H9 (cell line): ENCODE measurements around the gene NHERF2. TPM values are rescaled to one million over a fixed set of nuclear protein-coding genes. Genes with fewer than 3 reads are reported as not detected.

Source experiments
- DNase-seq: peaks from one replicate; pipeline ENCODE4 v3.0.0-alpha.2; 2017
- H2AFZ ChIP-seq: one replicate; pipeline ENCODE4 v1.6.1; 2013; ENCODE audit warnings: mild to moderate bottlenecking, low read length, control low read depth, moderate library complexity
- H2AK5ac ChIP-seq: 2 replicates; pipeline ENCODE4 v1.6.1; 2013; ENCODE audit warnings: low read length, control low read depth, mixed read lengths; ENCODE audit not compliant: insufficient read length
- H2BK120ac ChIP-seq: one replicate; pipeline ENCODE4 v1.6.1; 2013; ENCODE audit warnings: low read depth, mild to moderate bottlenecking, low read length, control low read depth, inconsistent platforms; ENCODE audit not compliant: poor library complexity, severe bottlenecking
- H2BK12ac ChIP-seq: 2 replicates; pipeline ENCODE4 v1.6.1; 2013; ENCODE audit warnings: low read length, control low read depth, mixed read lengths, low read depth; ENCODE audit not compliant: insufficient read length
- H2BK15ac ChIP-seq: 2 replicates; pipeline ENCODE4 v1.6.1; 2013; ENCODE audit warnings: low read depth, low read length, control low read depth
- H2BK20ac ChIP-seq: one replicate; pipeline ENCODE4 v1.6.1; 2013; ENCODE audit warnings: low read depth, mild to moderate bottlenecking, low read length, control low read depth, inconsistent platforms; ENCODE audit not compliant: poor library complexity, severe bottlenecking
- H2BK5ac ChIP-seq: 2 replicates; pipeline ENCODE4 v1.6.1; 2013; ENCODE audit warnings: low read length, control low read depth, mixed read lengths; ENCODE audit not compliant: insufficient read length
- H3K14ac ChIP-seq: 2 replicates; pipeline ENCODE4 v1.6.1; 2013; ENCODE audit warnings: low read length, control low read depth; ENCODE audit not compliant: insufficient read depth
- H3K18ac ChIP-seq: 2 replicates; pipeline ENCODE4 v1.6.1; 2013; ENCODE audit warnings: low read depth, mild to moderate bottlenecking, mixed read lengths, low read length, control low read depth; ENCODE audit not compliant: insufficient read length
- H3K23ac ChIP-seq: 2 replicates; pipeline ENCODE4 v1.6.1; 2013; ENCODE audit warnings: low read length, control low read depth, mixed read lengths, low read depth; ENCODE audit not compliant: insufficient read length
- H3K23me2 ChIP-seq: 2 replicates; pipeline ENCODE4 v1.6.1; 2013; ENCODE audit warnings: low read depth, mild to moderate bottlenecking, mixed read lengths, low read length, control low read depth; ENCODE audit not compliant: insufficient read length, poor library complexity, severe bottlenecking
- H3K27ac ChIP-seq: 2 replicates; pipeline ENCODE4 v1.5.1; 2013; ENCODE audit warnings: low read length, control low read depth, mixed read lengths, low read depth; ENCODE audit not compliant: insufficient read length
- H3K27me3 ChIP-seq: 2 replicates; pipeline ENCODE4 v1.6.1; 2013; ENCODE audit warnings: low read length, control low read depth, inconsistent platforms; ENCODE audit not compliant: insufficient read depth
- H3K4ac ChIP-seq: 2 replicates; pipeline ENCODE4 v1.6.1; 2013; ENCODE audit warnings: low read depth, mild to moderate bottlenecking, control low read depth, inconsistent platforms, low read length, moderate library complexity
- H3K4me1 ChIP-seq: 2 replicates; pipeline ENCODE4 v1.6.1; 2013; ENCODE audit warnings: low read length, control low read depth, inconsistent platforms; ENCODE audit not compliant: insufficient read depth
- H3K4me2 ChIP-seq: 2 replicates; pipeline ENCODE4 v1.6.1; 2013; ENCODE audit warnings: low read length, control low read depth, mixed read lengths; ENCODE audit not compliant: insufficient read length, insufficient read depth
- H3K56ac ChIP-seq: 2 replicates; pipeline ENCODE4 v1.6.1; 2013; ENCODE audit warnings: low read depth, mild to moderate bottlenecking, mixed read lengths, low read length, control low read depth; ENCODE audit not compliant: insufficient read length
- H3K79me1 ChIP-seq: 2 replicates; pipeline ENCODE4 v1.6.1; 2013; ENCODE audit warnings: low read depth, mild to moderate bottlenecking, moderate library complexity, low read length, control low read depth, inconsistent platforms; ENCODE audit not compliant: insufficient read depth, poor library complexity, severe bottlenecking
- H3K79me2 ChIP-seq: 2 replicates; pipeline ENCODE4 v1.6.1; 2013; ENCODE audit warnings: low read length, control low read depth, inconsistent platforms; ENCODE audit not compliant: insufficient read depth
- H3K9ac ChIP-seq: 2 replicates; pipeline ENCODE4 v1.6.1; 2013; ENCODE audit warnings: low read length, control low read depth, mixed read lengths; ENCODE audit not compliant: insufficient read length; ENCODE audit errors: extremely low read depth
- H3K9me3 ChIP-seq: one replicate; pipeline ENCODE4 v1.6.1; 2013; ENCODE audit warnings: low read depth, low read length, inconsistent platforms; ENCODE audit not compliant: control insufficient read depth
- H3T11ph ChIP-seq: one replicate; pipeline ENCODE4 v1.6.1; 2013; ENCODE audit warnings: mild to moderate bottlenecking, low read length, control low read depth, inconsistent platforms
- H4K20me1 ChIP-seq: one replicate; pipeline ENCODE4 v1.6.1; 2013; ENCODE audit not compliant: control insufficient read depth, insufficient read length, insufficient read depth
- H4K5ac ChIP-seq: 2 replicates; pipeline ENCODE4 v1.6.1; 2013; ENCODE audit warnings: low read depth, mild to moderate bottlenecking, mixed read lengths, low read length, control low read depth; ENCODE audit not compliant: insufficient read length
- H4K8ac ChIP-seq: replicated peaks from 2 replicates; pipeline ENCODE4 v1.6.1; 2013; ENCODE audit warnings: low read length, control low read depth, mixed read lengths, low read depth; ENCODE audit not compliant: insufficient read length
- H4K91ac ChIP-seq: 2 replicates; pipeline ENCODE4 v1.6.1; 2013; ENCODE audit warnings: low read depth, mild to moderate bottlenecking, moderate library complexity, mixed read lengths, low read length, control low read depth; ENCODE audit not compliant: insufficient read length
- H3K27ac Mint-ChIP-seq, 3 experiments: 2 replicates in 2 of 3; 3 replicates in 1 of 3; pipeline ENCODE4 v1.8.0; 2020 to 2021; ENCODE audit warnings: mixed read lengths in 3 of 3, mild to moderate bottlenecking in 1 of 3, moderate library complexity in 1 of 3
- H3K27me3 Mint-ChIP-seq: 2 replicates; pipeline ENCODE4 v1.8.0; 2021; ENCODE audit warnings: low read depth, mild to moderate bottlenecking, moderate library complexity, mixed read lengths
- H3K36me3 Mint-ChIP-seq, 3 experiments: 2 replicates in 2 of 3; 3 replicates in 1 of 3; pipeline ENCODE4 v1.8.0; 2020 to 2021; ENCODE audit warnings: low read depth in 3 of 3, mixed read lengths in 3 of 3; ENCODE audit not compliant: insufficient read depth in 1 of 3
- H3K4me1 Mint-ChIP-seq, 2 experiments: 2 replicates each; pipeline ENCODE4 v1.8.0; 2020; ENCODE audit warnings: mixed read lengths in 2 of 2
- H3K4me3 Mint-ChIP-seq, 2 experiments: 2 replicates in 1 of 2; 3 replicates in 1 of 2; pipeline ENCODE4 v1.8.0; 2020 to 2021; ENCODE audit warnings: mild to moderate bottlenecking in 2 of 2, mixed read lengths in 2 of 2, moderate library complexity in 1 of 2
- H3K9me3 Mint-ChIP-seq, 2 experiments: 2 replicates in 1 of 2; 3 replicates in 1 of 2; pipeline ENCODE4 v1.8.0; 2020; ENCODE audit warnings: mild to moderate bottlenecking in 2 of 2, mixed read lengths in 2 of 2, moderate library complexity in 1 of 2
- WGBS: extraction: QIAGEN DNeasy Blood & Tissue Kit; methylation state at CpG from one replicate; pipeline ENCODE4 v1.1.7; 2013; ENCODE audit warnings: missing lambda C conversion rate, low lambda C conversion rate, mixed read lengths; ENCODE audit not compliant: insufficient read length; ENCODE audit errors: extremely low coverage; 5-methylcytosine and 5-hydroxymethylcytosine counted together
- total RNA-seq: library from RNA; stranded (reverse); gene quantifications from 2 replicates; pipeline ENCODE4 v1.2.1, GENCODE V29; 2021
- TF ChIP-seq, protein P1 (sequence below): fragments of 200-600 bp; sonication (generic); conservative IDR thresholded peaks from 3 replicates; pipeline ENCODE4 v1.8.0; 2021; ENCODE audit warnings: antibody characterized with exemption, mild to moderate bottlenecking

NHERF2 gene
- total RNA-seq, 1 experiment from 2014 or later: 15.3 TPM

- Histone ChIP-seq H3K27me3 (peaks cover 14% of the 10 kb centered on the region; the same call in 1 of the 2 replicates), H4K8ac (no peak overlapping the region), H3K14ac (no peak overlapping the region), H4K5ac (no peak overlapping the region), H3K79me2 (no peaks in the 10 kb centered on the region), H4K91ac (no peak overlapping the region), H2AFZ (no peak overlapping the region), H2BK15ac (no peak overlapping the region), H3K4me2 (no peak overlapping the region), H3K4me1 (no peaks in the 10 kb centered on the region; the same call in 1 of the 2 replicates), H2BK5ac (no peak overlapping the region), H3K27ac (no peak overlapping the region), H2BK12ac (no peak overlapping the region), H2AK5ac (no peak overlapping the region), H3K79me1 (no peaks in the 10 kb centered on the region), H4K20me1 (no peaks in the 10 kb centered on the region), H3K23ac (no peak overlapping the region), H3K4ac (no peak overlapping the region), H3K9me3 (no peaks in the 10 kb centered on the region), H3K23me2 (peaks cover 11% of the 10 kb centered on the region), H2BK20ac (no peak overlapping the region), H3K9ac (no peak overlapping the region), H2BK120ac (no peak overlapping the region), H3K18ac (no peak overlapping the region), H3K56ac (no peak overlapping the region), H3T11ph (no peak overlapping the region)
- Mint-ChIP-seq H3K36me3 (no peaks in the 10 kb centered on the region), H3K27ac (no peak overlapping the region), H3K27me3 (peaks cover 60% of the 10 kb centered on the region), H3K4me3 (peak overlapping the region in 1 of 2 experiments; percentile 40; a peak in 2 of 5 replicates), H3K4me1 (peaks cover 14 to 16% of the 10 kb centered on the region in 2 experiments), H3K9me3 (peaks cover 0 to 6% of the 10 kb centered on the region in 2 experiments; a peak in 3 of 5 replicates)
- TF ChIP-seq, protein P1, sequence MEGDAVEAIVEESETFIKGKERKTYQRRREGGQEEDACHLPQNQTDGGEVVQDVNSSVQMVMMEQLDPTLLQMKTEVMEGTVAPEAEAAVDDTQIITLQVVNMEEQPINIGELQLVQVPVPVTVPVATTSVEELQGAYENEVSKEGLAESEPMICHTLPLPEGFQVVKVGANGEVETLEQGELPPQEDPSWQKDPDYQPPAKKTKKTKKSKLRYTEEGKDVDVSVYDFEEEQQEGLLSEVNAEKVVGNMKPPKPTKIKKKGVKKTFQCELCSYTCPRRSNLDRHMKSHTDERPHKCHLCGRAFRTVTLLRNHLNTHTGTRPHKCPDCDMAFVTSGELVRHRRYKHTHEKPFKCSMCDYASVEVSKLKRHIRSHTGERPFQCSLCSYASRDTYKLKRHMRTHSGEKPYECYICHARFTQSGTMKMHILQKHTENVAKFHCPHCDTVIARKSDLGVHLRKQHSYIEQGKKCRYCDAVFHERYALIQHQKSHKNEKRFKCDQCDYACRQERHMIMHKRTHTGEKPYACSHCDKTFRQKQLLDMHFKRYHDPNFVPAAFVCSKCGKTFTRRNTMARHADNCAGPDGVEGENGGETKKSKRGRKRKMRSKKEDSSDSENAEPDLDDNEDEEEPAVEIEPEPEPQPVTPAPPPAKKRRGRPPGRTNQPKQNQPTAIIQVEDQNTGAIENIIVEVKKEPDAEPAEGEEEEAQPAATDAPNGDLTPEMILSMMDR: no peak
- no peak for DNase-seq
- WGBS: no CpG with 5 or more reads among the region's 14 CpGs
These were observed 1.5 kb upstream of the NHERF2 start for GRCh38 chr16:2025251-2025650.
